H9 (cell line): ENCODE results near the gene LPP. TPM values are rescaled to one million over a fixed set of nuclear protein-coding genes. Genes with fewer than 3 reads are reported as not detected.
A peak's percentile ranks its signal among the peaks of the same experiment; 100 is the strongest.

Experiments used
- DNase-seq: peaks from one replicate; pipeline ENCODE4 v3.0.0-alpha.2; 2017
- H2AFZ ChIP-seq: one replicate; pipeline ENCODE4 v1.6.1; 2013; ENCODE audit warnings: mild to moderate bottlenecking, low read length, control low read depth, moderate library complexity
- H2AK5ac ChIP-seq: 2 replicates; pipeline ENCODE4 v1.6.1; 2013; ENCODE audit warnings: low read length, control low read depth, mixed read lengths; ENCODE audit not compliant: insufficient read length
- H2BK120ac ChIP-seq: one replicate; pipeline ENCODE4 v1.6.1; 2013; ENCODE audit warnings: low read depth, mild to moderate bottlenecking, low read length, control low read depth, inconsistent platforms; ENCODE audit not compliant: poor library complexity, severe bottlenecking
- H2BK12ac ChIP-seq: 2 replicates; pipeline ENCODE4 v1.6.1; 2013; ENCODE audit warnings: low read length, control low read depth, mixed read lengths, low read depth; ENCODE audit not compliant: insufficient read length
- H2BK15ac ChIP-seq: 2 replicates; pipeline ENCODE4 v1.6.1; 2013; ENCODE audit warnings: low read depth, low read length, control low read depth
- H2BK20ac ChIP-seq: one replicate; pipeline ENCODE4 v1.6.1; 2013; ENCODE audit warnings: low read depth, mild to moderate bottlenecking, low read length, control low read depth, inconsistent platforms; ENCODE audit not compliant: poor library complexity, severe bottlenecking
- H2BK5ac ChIP-seq: 2 replicates; pipeline ENCODE4 v1.6.1; 2013; ENCODE audit warnings: low read length, control low read depth, mixed read lengths; ENCODE audit not compliant: insufficient read length
- H3K14ac ChIP-seq: 2 replicates; pipeline ENCODE4 v1.6.1; 2013; ENCODE audit warnings: low read length, control low read depth; ENCODE audit not compliant: insufficient read depth
- H3K18ac ChIP-seq: 2 replicates; pipeline ENCODE4 v1.6.1; 2013; ENCODE audit warnings: low read depth, mild to moderate bottlenecking, mixed read lengths, low read length, control low read depth; ENCODE audit not compliant: insufficient read length
- H3K23ac ChIP-seq: 2 replicates; pipeline ENCODE4 v1.6.1; 2013; ENCODE audit warnings: low read length, control low read depth, mixed read lengths, low read depth; ENCODE audit not compliant: insufficient read length
- H3K23me2 ChIP-seq: 2 replicates; pipeline ENCODE4 v1.6.1; 2013; ENCODE audit warnings: low read depth, mild to moderate bottlenecking, mixed read lengths, low read length, control low read depth; ENCODE audit not compliant: insufficient read length, poor library complexity, severe bottlenecking
- H3K27ac ChIP-seq: 2 replicates; pipeline ENCODE4 v1.5.1; 2013; ENCODE audit warnings: low read length, control low read depth, mixed read lengths, low read depth; ENCODE audit not compliant: insufficient read length
- H3K27me3 ChIP-seq: 2 replicates; pipeline ENCODE4 v1.6.1; 2013; ENCODE audit warnings: low read length, control low read depth, inconsistent platforms; ENCODE audit not compliant: insufficient read depth
- H3K4ac ChIP-seq: 2 replicates; pipeline ENCODE4 v1.6.1; 2013; ENCODE audit warnings: low read depth, mild to moderate bottlenecking, control low read depth, inconsistent platforms, low read length, moderate library complexity
- H3K4me1 ChIP-seq: 2 replicates; pipeline ENCODE4 v1.6.1; 2013; ENCODE audit warnings: low read length, control low read depth, inconsistent platforms; ENCODE audit not compliant: insufficient read depth
- H3K4me2 ChIP-seq: 2 replicates; pipeline ENCODE4 v1.6.1; 2013; ENCODE audit warnings: low read length, control low read depth, mixed read lengths; ENCODE audit not compliant: insufficient read length, insufficient read depth
- H3K56ac ChIP-seq: 2 replicates; pipeline ENCODE4 v1.6.1; 2013; ENCODE audit warnings: low read depth, mild to moderate bottlenecking, mixed read lengths, low read length, control low read depth; ENCODE audit not compliant: insufficient read length
- H3K79me1 ChIP-seq: 2 replicates; pipeline ENCODE4 v1.6.1; 2013; ENCODE audit warnings: low read depth, mild to moderate bottlenecking, moderate library complexity, low read length, control low read depth, inconsistent platforms; ENCODE audit not compliant: insufficient read depth, poor library complexity, severe bottlenecking
- H3K79me2 ChIP-seq: 2 replicates; pipeline ENCODE4 v1.6.1; 2013; ENCODE audit warnings: low read length, control low read depth, inconsistent platforms; ENCODE audit not compliant: insufficient read depth
- H3K9ac ChIP-seq: 2 replicates; pipeline ENCODE4 v1.6.1; 2013; ENCODE audit warnings: low read length, control low read depth, mixed read lengths; ENCODE audit not compliant: insufficient read length; ENCODE audit errors: extremely low read depth
- H3K9me3 ChIP-seq: one replicate; pipeline ENCODE4 v1.6.1; 2013; ENCODE audit warnings: low read depth, low read length, inconsistent platforms; ENCODE audit not compliant: control insufficient read depth
- H3T11ph ChIP-seq: one replicate; pipeline ENCODE4 v1.6.1; 2013; ENCODE audit warnings: mild to moderate bottlenecking, low read length, control low read depth, inconsistent platforms
- H4K20me1 ChIP-seq: one replicate; pipeline ENCODE4 v1.6.1; 2013; ENCODE audit not compliant: control insufficient read depth, insufficient read length, insufficient read depth
- H4K5ac ChIP-seq: 2 replicates; pipeline ENCODE4 v1.6.1; 2013; ENCODE audit warnings: low read depth, mild to moderate bottlenecking, mixed read lengths, low read length, control low read depth; ENCODE audit not compliant: insufficient read length
- H4K8ac ChIP-seq: replicated peaks from 2 replicates; pipeline ENCODE4 v1.6.1; 2013; ENCODE audit warnings: low read length, control low read depth, mixed read lengths, low read depth; ENCODE audit not compliant: insufficient read length
- H4K91ac ChIP-seq: 2 replicates; pipeline ENCODE4 v1.6.1; 2013; ENCODE audit warnings: low read depth, mild to moderate bottlenecking, moderate library complexity, mixed read lengths, low read length, control low read depth; ENCODE audit not compliant: insufficient read length
- H3K27ac Mint-ChIP-seq, 3 experiments: 2 replicates in 2 of 3; 3 replicates in 1 of 3; pipeline ENCODE4 v1.8.0; 2020 to 2021; ENCODE audit warnings: mixed read lengths in 3 of 3, mild to moderate bottlenecking in 1 of 3, moderate library complexity in 1 of 3
- H3K27me3 Mint-ChIP-seq: 2 replicates; pipeline ENCODE4 v1.8.0; 2021; ENCODE audit warnings: low read depth, mild to moderate bottlenecking, moderate library complexity, mixed read lengths
- H3K36me3 Mint-ChIP-seq, 3 experiments: 2 replicates in 2 of 3; 3 replicates in 1 of 3; pipeline ENCODE4 v1.8.0; 2020 to 2021; ENCODE audit warnings: low read depth in 3 of 3, mixed read lengths in 3 of 3; ENCODE audit not compliant: insufficient read depth in 1 of 3
- H3K4me1 Mint-ChIP-seq, 2 experiments: 2 replicates each; pipeline ENCODE4 v1.8.0; 2020; ENCODE audit warnings: mixed read lengths in 2 of 2
- H3K4me3 Mint-ChIP-seq, 2 experiments: 2 replicates in 1 of 2; 3 replicates in 1 of 2; pipeline ENCODE4 v1.8.0; 2020 to 2021; ENCODE audit warnings: mild to moderate bottlenecking in 2 of 2, mixed read lengths in 2 of 2, moderate library complexity in 1 of 2
- H3K9me3 Mint-ChIP-seq, 2 experiments: 2 replicates in 1 of 2; 3 replicates in 1 of 2; pipeline ENCODE4 v1.8.0; 2020; ENCODE audit warnings: mild to moderate bottlenecking in 2 of 2, mixed read lengths in 2 of 2, moderate library complexity in 1 of 2
- WGBS: extraction: QIAGEN DNeasy Blood & Tissue Kit; methylation state at CpG from one replicate; pipeline ENCODE4 v1.1.7; 2013; ENCODE audit warnings: missing lambda C conversion rate, low lambda C conversion rate, mixed read lengths; ENCODE audit not compliant: insufficient read length; ENCODE audit errors: extremely low coverage; 5-methylcytosine and 5-hydroxymethylcytosine counted together
- total RNA-seq: library from RNA; stranded (reverse); gene quantifications from 2 replicates; pipeline ENCODE4 v1.2.1, GENCODE V29; 2021
- TF ChIP-seq, protein P1 (sequence below): fragments of 200-600 bp; sonication (generic); conservative IDR thresholded peaks from 3 replicates; pipeline ENCODE4 v1.8.0; 2021; ENCODE audit warnings: antibody characterized with exemption, mild to moderate bottlenecking

The LPP gene
- total RNA-seq, 1 experiment from 2014 or later: 64.6 TPM

DNA sequence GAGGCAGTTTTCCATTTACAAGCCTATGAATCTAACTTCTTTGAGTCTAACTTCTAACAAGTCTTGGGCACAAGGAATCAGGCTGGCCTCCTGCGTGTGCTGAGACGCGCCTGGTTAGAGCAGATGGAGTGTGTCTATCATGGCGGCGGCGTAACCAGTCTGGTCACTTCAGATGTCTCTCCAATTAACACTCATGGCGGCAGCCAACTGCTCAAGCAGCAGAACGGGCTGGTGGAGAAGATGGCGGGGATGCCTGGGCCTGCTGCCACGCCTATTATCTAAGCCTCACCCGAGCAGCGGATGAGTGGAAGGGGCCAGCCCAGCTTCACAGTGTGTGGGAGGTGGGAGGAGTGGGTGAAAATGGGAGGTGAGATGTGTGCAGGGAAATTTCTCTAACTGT, 771.4 kb downstream of the LPP start:
- H3K36me3 Mint-ChIP-seq: no peaks in the 10 kb centered on the region
- H2AK5ac ChIP-seq: no peak overlapping the region
- H3K4ac ChIP-seq: no peak overlapping the region
- TF ChIP-seq, protein P1, sequence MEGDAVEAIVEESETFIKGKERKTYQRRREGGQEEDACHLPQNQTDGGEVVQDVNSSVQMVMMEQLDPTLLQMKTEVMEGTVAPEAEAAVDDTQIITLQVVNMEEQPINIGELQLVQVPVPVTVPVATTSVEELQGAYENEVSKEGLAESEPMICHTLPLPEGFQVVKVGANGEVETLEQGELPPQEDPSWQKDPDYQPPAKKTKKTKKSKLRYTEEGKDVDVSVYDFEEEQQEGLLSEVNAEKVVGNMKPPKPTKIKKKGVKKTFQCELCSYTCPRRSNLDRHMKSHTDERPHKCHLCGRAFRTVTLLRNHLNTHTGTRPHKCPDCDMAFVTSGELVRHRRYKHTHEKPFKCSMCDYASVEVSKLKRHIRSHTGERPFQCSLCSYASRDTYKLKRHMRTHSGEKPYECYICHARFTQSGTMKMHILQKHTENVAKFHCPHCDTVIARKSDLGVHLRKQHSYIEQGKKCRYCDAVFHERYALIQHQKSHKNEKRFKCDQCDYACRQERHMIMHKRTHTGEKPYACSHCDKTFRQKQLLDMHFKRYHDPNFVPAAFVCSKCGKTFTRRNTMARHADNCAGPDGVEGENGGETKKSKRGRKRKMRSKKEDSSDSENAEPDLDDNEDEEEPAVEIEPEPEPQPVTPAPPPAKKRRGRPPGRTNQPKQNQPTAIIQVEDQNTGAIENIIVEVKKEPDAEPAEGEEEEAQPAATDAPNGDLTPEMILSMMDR: no peak
- no peaks in the 10 kb centered on the region for H3K79me1 ChIP-seq
- H3K23ac ChIP-seq: no peak overlapping the region
- no peak overlapping the region for H2BK120ac ChIP-seq
- H3K23me2 ChIP-seq: no peaks in the 10 kb centered on the region
- H3K14ac ChIP-seq: no peak overlapping the region
- no CpG with 5 or more reads among the region's 12 CpGs for WGBS
- no peak overlapping the region for H3T11ph ChIP-seq
- no peaks in the 10 kb centered on the region for H3K4me1 ChIP-seq
- no peak overlapping the region for H4K5ac ChIP-seq
- H3K27me3 Mint-ChIP-seq: no peaks in the 10 kb centered on the region; the same call in 1 of the 2 replicates
- no peak for DNase-seq
- H3K56ac ChIP-seq: no peak overlapping the region
- H3K9ac ChIP-seq: no peak overlapping the region
- H3K27me3 ChIP-seq: no peaks in the 10 kb centered on the region; the same call in 1 of the 2 replicates
- H3K4me2 ChIP-seq: no peak overlapping the region
- no peak overlapping the region for H2AFZ ChIP-seq
- H3K4me3 Mint-ChIP-seq: no peak overlapping the region
- H2BK5ac ChIP-seq: no peak overlapping the region
- H4K8ac ChIP-seq: no peak overlapping the region
- no peaks in the 10 kb centered on the region for H4K20me1 ChIP-seq
- H3K79me2 ChIP-seq: no peaks in the 10 kb centered on the region
- no peak overlapping the region for H2BK15ac ChIP-seq
- peak overlapping the region in 1 of 3 experiments; percentile 19; a peak in 1 of 7 replicates for H3K27ac Mint-ChIP-seq
- H3K4me1 Mint-ChIP-seq: peaks cover 6 to 13% of the 10 kb centered on the region in 2 experiments
- no peaks in the 10 kb centered on the region for H3K9me3 Mint-ChIP-seq
- no peak overlapping the region for H2BK12ac ChIP-seq
- H3K18ac ChIP-seq: no peak overlapping the region
- H3K27ac ChIP-seq: no peak overlapping the region
- no peaks in the 10 kb centered on the region for H3K9me3 ChIP-seq
- no peak overlapping the region for H4K91ac ChIP-seq
- no peak overlapping the region for H2BK20ac ChIP-seq
